Small intestine (tissue), 7 donors: ENCODE data around the gene NTF3. TPM values are rescaled to one million over a fixed set of nuclear protein-coding genes. Genes with fewer than 3 reads are reported as not detected.

Experiments
- DNase-seq, 2 donors: peaks; one replicate each; pipeline versions ENCODE4 v3.0.0 to v3.0.0-alpha.2; 2013
- FAIRE-seq: peaks from 2 replicates; lab custom pipeline; 2012; peaks lifted over from hg19 to GRCh38; lab: Jason Lieb, UNC
- H3K27ac ChIP-seq, 3 donors: one replicate each; pipeline ENCODE4 v1.5.1; 2013; ENCODE audit warnings: low read length in 2 of 3, mild to moderate bottlenecking in 2 of 3, control low read depth in 1 of 3, inconsistent platforms in 1 of 3, low read depth in 1 of 3, moderate library complexity in 1 of 3
- H3K27me3 ChIP-seq, 3 donors: one replicate each; pipeline ENCODE4 v1.6.1; 2013; ENCODE audit warnings: low read length in 3 of 3, inconsistent platforms in 1 of 3; ENCODE audit not compliant: control insufficient read depth in 3 of 3, insufficient read depth in 3 of 3
- H3K36me3 ChIP-seq, 3 donors: one replicate each; pipeline ENCODE4 v1.6.1; 2013; ENCODE audit warnings: low read length in 3 of 3, inconsistent platforms in 1 of 3, low read depth in 1 of 3, mild to moderate bottlenecking in 1 of 3, moderate library complexity in 1 of 3; ENCODE audit not compliant: control insufficient read depth in 3 of 3, insufficient read depth in 2 of 3
- H3K4me1 ChIP-seq, 3 donors: one replicate each; pipeline ENCODE4 v1.6.1; 2013; ENCODE audit warnings: low read length in 2 of 3, inconsistent platforms in 1 of 3, low read depth in 1 of 3, mild to moderate bottlenecking in 1 of 3, moderate library complexity in 1 of 3; ENCODE audit not compliant: control insufficient read depth in 3 of 3, insufficient read depth in 2 of 3
- H3K4me3 ChIP-seq, 3 donors: one replicate each; pipeline ENCODE4 v1.5.1; 2013; ENCODE audit warnings: low read length in 3 of 3, control low read depth in 1 of 3, inconsistent platforms in 1 of 3, low read depth in 1 of 3, mild to moderate bottlenecking in 1 of 3, moderate library complexity in 1 of 3
- H3K9me3 ChIP-seq, 2 donors: one replicate each; pipeline ENCODE4 v1.6.1; 2013; ENCODE audit warnings: low read depth in 1 of 2, low read length in 1 of 2; ENCODE audit not compliant: control insufficient read depth in 2 of 2, insufficient read depth in 1 of 2
- WGBS, 3 donors: extraction: QIAGEN DNeasy Blood & Tissue Kit; methylation state at CpG; one replicate each; pipeline ENCODE4 v1.1.7; 2013; 5-methylcytosine and 5-hydroxymethylcytosine counted together
- polyA plus RNA-seq, 4 donors: library from polyadenylated mRNA; stranded (reverse) in 3 of 4; unstranded in 1 of 4; fragments of 200-250 nt in 3 of 4; fragments of 120-200 nt in 1 of 4; gene quantifications; one replicate each; pipeline versions ENCODE4 v1.2.1 to v1.2.3, GENCODE V29; 2013
- donor health status: healthy with polysubstance abuse.
- donor health status: control.
- donor health status: control.
- donor health status: Bipolar disorder and iron deficiency.
- donor health status: healthy.

NTF3 gene
- polyA plus RNA-seq, 4 donors, result 1.4 to 4.9 (median 1.9) TPM

DNA sequence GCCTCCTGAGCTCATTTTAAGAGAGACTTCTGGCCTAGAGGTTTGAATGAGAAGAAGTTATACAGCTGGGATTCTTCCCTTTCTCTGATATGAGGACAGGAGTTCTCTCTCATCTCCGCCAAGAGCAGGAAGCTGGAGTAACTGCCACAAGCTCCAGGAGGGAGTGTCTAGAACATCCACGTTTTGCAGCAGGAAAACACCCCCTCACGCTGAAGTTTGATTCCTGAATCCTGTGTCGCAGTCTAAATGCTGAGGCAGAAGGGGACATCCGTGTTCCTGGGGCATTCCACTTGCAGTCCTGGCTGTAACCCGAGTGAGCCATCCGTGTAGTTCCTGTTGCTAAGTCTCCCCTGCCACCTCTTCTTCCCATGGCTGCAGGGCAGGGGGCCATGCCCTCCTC is 38.3 kb downstream of the NTF3 start:
- Histone ChIP-seq H3K4me1 (no peaks in the 10 kb centered on the region), H3K27me3 (no peaks in the 10 kb centered on the region), H3K27ac (no peak overlapping the region), H3K36me3 (no peaks in the 10 kb centered on the region), H3K4me3 (no peak overlapping the region), H3K9me3 (no peaks in the 10 kb centered on the region)
- FAIRE-seq (no peak), DNase-seq (no peak)
- 73 to 85% (median 82%) methylated on average over 7 of the region's 7 CpGs for WGBS, 3 donors

DNA sequence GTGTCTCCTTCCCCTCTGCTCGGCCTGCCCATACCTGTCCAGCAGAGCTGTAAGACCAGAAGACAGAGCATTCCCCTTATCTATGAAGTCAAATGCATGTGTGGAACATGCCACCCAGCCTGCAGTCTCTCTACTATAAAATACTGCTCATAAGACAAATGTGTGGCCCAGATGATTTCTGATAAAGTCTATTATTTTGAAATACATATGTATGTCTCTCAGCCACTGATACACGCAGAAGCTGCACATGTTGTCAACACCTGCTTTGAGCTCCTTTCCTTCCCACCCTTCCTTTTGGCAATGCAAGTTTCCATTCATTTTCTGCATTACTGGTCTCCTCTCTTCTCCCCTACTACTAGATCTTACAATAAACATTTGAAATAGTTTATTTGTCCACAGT is 38.8 kb downstream of the NTF3 start:
- no peak for FAIRE-seq
- H3K4me3 ChIP-seq, result no peak overlapping the region
- no peak overlapping the region for H3K27ac ChIP-seq
- no peaks in the 10 kb centered on the region for H3K36me3 ChIP-seq
- 75 to 85% (median 77%) methylated on average over 1 to 2 of the region's 2 CpGs for WGBS, 3 donors
- DNase-seq, result no peak
- H3K4me1 ChIP-seq, result no peaks in the 10 kb centered on the region
- no peaks in the 10 kb centered on the region for H3K27me3 ChIP-seq
- no peaks in the 10 kb centered on the region for H3K9me3 ChIP-seq

DNA sequence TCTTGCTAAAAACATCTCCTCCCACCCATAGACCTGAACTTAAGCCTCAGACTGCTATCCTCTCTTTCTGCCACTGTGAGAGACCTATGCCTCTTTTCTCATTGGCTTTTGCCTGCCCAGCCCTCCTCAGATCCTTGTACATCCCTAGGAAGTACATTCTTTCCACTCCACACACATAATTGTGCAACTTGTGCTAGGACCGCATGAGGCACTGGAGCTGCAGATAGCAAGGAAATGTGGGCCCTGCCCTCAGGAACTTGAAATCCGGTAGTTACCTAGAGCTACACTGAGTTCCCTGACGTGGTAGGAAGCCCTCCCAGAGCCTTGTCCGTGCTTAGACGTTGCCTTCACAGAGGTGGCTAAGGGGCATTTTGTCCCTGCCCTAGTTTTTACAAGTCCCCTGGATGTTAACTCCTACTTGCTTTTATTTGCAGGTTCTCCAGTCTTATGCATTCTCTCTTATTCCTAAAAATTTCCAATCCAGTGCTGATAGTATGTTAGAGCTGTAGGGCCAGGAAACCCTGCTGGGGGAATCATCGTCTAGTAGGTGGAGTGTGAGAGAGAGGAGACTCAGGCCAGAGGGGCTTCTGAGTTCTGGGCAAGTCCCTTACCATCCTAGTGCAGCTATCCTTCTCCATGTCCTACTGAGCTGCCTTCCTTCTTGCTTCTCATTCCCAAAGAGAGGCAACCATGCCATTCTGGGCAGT is 41.3 kb downstream of the NTF3 start:
- Histone ChIP-seq H3K36me3 (no peaks in the 10 kb centered on the region), H3K9me3 (no peaks in the 10 kb centered on the region), H3K27ac (no peak overlapping the region), H3K4me1 (no peaks in the 10 kb centered on the region), H3K4me3 (no peak overlapping the region), H3K27me3 (no peaks in the 10 kb centered on the region)
- DNase-seq (no peak), FAIRE-seq (no peak)
- 71 to 94% (median 86%) methylated on average over 6 of the region's 6 CpGs for WGBS, 3 donors

DNA sequence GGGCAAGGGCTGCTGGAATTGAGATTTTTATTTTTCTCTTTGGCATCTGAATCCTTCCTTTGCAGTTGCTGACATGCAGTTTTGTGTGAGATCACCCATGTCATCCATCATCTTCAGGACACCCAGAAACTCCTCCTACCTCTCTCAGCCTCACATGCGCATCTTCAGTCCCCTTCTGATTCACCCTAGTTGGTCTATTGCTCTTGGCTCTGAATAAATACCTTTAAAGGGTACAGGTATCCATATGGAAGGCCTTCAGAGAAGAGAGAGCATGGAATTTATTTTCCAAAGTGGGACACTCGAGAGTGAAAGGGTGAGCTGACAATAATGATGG is 41.8 kb downstream of the NTF3 start:
- Histone ChIP-seq H3K4me3 (no peak overlapping the region), H3K9me3 (no peaks in the 10 kb centered on the region), H3K36me3 (no peaks in the 10 kb centered on the region), H3K4me1 (no peaks in the 10 kb centered on the region), H3K27me3 (no peaks in the 10 kb centered on the region), H3K27ac (no peak overlapping the region)
- WGBS, 3 donors, result 85 to 98% (median 90%) methylated on average over 2 of the region's 2 CpGs
- FAIRE-seq, result no peak
- DNase-seq, result no peak

DNA sequence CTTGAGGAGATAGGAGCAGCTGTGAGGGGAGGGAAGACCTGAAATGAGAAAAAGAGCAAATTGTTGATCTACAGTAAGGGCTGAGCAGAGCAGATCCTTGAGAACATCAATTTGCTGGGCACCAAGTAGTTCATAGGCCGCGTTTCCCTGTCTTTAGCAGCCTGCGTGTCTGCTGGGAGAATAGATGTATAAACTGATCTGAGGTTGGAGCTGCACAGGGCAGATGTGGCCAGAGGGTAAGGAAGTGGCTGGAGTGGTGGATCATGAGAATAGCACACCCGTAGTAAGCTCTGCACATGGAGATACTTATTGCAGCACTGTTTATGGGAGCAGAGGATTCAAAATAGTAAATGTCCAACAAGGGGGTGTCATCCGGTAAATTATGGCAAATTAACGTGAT is 44.4 kb downstream of the NTF3 start:
- Histone ChIP-seq H3K27ac (no peak overlapping the region), H3K9me3 (no peaks in the 10 kb centered on the region), H3K4me3 (no peak overlapping the region), H3K4me1 (no peaks in the 10 kb centered on the region), H3K27me3 (peaks cover 0 to 6% (median 2%) of the 10 kb centered on the region in 3 donors), H3K36me3 (no peaks in the 10 kb centered on the region)
- DNase-seq, result no peak
- FAIRE-seq, result no peak
- WGBS, 3 donors, result 91 to 96% (median 92%) methylated on average over 6 of the region's 6 CpGs

DNA sequence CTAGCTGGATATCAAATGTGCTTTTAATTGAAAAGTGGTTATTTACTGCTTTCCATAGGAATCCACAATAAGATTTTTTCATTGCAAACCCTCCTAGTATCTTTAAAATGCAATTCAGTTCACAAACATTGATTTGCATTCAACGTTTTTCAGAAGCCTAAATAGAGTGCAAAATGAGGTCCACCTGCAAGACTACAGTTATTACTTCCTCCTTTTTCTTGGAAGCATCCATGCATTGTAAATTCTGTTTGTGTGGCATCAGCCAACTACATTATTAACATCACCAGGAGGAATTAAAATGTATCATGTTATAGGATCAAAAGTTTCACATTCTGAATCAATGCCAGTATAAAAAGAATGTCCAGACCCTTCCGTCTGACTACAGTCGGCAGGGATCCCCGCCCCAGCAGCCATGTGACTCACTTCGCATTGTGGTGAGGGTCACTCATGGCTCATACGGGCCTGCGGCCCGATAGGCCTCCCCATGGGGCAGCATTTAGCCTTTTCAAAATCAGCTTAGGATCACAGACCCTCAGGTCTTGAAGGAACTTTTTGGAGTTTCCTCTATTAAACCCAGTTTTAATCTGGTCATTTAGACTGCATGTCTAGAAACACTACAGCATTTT is 46.3 kb downstream of the NTF3 start:
- FAIRE-seq, result no peak
- Histone ChIP-seq H3K4me3 (no peak overlapping the region), H3K9me3 (no peaks in the 10 kb centered on the region), H3K27me3 (peaks cover 0 to 6% (median 2%) of the 10 kb centered on the region in 3 donors), H3K4me1 (no peaks in the 10 kb centered on the region), H3K36me3 (peaks cover 0 to 3% (median 0%) of the 10 kb centered on the region in 3 donors), H3K27ac (no peak overlapping the region)
- WGBS, 3 donors, result 67 to 79% (median 69%) methylated on average over 8 of the region's 8 CpGs
- no peak for DNase-seq

DNA sequence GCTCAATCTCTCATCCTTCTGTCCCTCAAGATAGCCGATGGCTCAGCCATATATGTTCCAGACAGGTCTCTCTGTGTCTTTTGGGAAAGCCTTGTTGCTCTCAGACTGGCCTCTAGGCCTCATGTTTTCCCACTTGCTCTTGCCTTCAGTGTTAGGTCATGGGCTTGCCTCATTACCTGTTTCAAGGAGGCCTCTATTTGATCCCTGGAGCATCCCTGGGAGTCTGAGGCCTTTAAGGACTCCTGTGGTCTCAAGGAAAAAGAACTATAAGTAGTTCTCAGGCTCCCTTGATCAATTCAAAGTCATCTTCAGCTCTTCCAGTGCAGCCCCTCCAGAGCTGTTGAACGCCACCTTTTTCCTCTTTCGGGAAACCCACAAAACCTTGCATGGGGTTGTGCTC is 47.9 kb downstream of the NTF3 start:
- DNase-seq (no peak), FAIRE-seq (no peak)
- Histone ChIP-seq H3K27me3 (peaks cover 0 to 6% (median 2%) of the 10 kb centered on the region in 3 donors), H3K9me3 (no peaks in the 10 kb centered on the region), H3K4me3 (no peak overlapping the region), H3K27ac (no peak overlapping the region), H3K36me3 (peaks cover 0 to 3% (median 0%) of the 10 kb centered on the region in 3 donors), H3K4me1 (no peaks in the 10 kb centered on the region)
- WGBS, 3 donors, result 71 to 80% (median 77%) methylated on average over 3 of the region's 3 CpGs

DNA sequence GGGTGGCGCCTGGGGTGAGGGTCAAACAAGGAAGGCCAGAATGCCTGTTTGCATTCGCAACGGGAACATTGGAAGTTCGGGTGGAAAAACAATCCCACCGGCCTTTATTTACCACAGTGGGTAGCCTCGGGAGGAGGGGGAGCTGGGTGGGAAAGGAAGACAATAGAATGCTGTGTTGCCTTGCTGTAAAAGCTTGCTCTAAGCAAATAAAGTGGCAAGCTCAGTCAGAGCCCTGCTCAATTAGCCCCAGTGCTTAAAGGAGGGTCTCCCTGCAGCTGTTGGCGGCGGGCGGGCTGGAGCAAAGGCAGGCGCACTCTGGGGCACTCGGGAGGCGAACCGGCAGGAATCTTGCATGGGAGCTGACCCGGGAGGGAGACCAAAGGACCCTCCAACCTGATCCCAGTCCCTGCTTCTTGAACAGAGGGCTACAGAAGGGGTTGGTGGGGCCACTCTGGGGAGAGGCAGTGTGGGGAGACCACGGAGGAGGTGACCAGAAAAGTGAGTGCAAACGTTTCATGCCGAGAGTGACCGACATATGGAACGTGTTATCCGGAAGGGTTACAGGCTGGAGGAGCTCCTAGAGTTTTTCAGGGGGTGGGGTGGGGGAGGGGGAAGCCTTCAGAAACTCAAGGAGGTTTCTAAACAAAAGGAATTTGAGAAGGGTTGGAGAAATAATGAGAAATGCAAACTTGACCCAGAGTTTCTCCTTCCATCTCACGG is 48.5 kb downstream of the NTF3 start:
- peaks cover 0 to 3% (median 0%) of the 10 kb centered on the region in 3 donors for H3K36me3 ChIP-seq
- H3K9me3 ChIP-seq, result no peaks in the 10 kb centered on the region
- DNase-seq (no peak), FAIRE-seq (no peak)
- no peak overlapping the region for H3K4me3 ChIP-seq
- H3K27me3 ChIP-seq, result peaks cover 0 to 6% (median 2%) of the 10 kb centered on the region in 3 donors
- H3K4me1 ChIP-seq, result no peaks in the 10 kb centered on the region
- 55 to 85% (median 84%) methylated on average over 21 of the region's 21 CpGs for WGBS, 3 donors
- H3K27ac ChIP-seq, result peak overlapping the region in 1 of 3 donors; percentile 30
